ENCODE data around the gene SPEF1. TPM values are rescaled to one million over a fixed set of nuclear protein-coding genes. Genes with fewer than 3 reads are reported as not detected.

SPEF1 gene
- total RNA-seq, 4 donors from 2014 or later, result 0.26 to 1.3 (median 0.37) TPM; not detected in 1

DNA sequence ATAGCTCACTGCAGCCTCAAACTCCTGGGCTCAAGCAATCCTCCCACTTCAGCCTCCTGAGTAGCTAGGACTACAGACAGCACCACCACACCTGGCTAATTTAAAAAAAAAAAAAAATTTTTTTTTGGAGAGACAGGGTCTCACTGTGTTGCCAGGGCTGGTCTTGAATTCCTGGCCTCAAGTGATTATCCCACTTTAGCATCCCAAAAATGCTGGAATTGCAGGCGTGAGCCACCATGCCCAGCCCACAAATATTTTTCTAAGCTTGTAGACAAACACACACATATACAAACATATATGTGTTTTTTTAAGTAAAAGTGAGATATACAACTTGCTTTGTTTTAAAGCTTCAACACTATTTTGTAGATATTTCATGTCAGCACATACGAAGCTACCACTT, 38.0 kb downstream of the SPEF1 start:
- H3K4me1 ChIP-seq, result no peaks in the 10 kb centered on the region
- intact Hi-C loops (cut with DNase I; ENCODE audit: low total_unique reads), result no loop called here
- H3K27ac ChIP-seq, result no peak overlapping the region
- no peaks in the 10 kb centered on the region for H3K27me3 ChIP-seq
- no peaks in the 10 kb centered on the region for H3K9me3 ChIP-seq
- no peak for TF ChIP-seq POLR2A (IDR thresholded peaks at IDR 0.05)
- TF ChIP-seq, protein P1, sequence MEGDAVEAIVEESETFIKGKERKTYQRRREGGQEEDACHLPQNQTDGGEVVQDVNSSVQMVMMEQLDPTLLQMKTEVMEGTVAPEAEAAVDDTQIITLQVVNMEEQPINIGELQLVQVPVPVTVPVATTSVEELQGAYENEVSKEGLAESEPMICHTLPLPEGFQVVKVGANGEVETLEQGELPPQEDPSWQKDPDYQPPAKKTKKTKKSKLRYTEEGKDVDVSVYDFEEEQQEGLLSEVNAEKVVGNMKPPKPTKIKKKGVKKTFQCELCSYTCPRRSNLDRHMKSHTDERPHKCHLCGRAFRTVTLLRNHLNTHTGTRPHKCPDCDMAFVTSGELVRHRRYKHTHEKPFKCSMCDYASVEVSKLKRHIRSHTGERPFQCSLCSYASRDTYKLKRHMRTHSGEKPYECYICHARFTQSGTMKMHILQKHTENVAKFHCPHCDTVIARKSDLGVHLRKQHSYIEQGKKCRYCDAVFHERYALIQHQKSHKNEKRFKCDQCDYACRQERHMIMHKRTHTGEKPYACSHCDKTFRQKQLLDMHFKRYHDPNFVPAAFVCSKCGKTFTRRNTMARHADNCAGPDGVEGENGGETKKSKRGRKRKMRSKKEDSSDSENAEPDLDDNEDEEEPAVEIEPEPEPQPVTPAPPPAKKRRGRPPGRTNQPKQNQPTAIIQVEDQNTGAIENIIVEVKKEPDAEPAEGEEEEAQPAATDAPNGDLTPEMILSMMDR (IDR thresholded peaks at IDR 0.05), result no peak
- no peak for DNase-seq
- H3K4me3 ChIP-seq, result no peak overlapping the region
- H3K36me3 ChIP-seq, result no peaks in the 10 kb centered on the region

- Histone ChIP-seq H3K27ac (no peak overlapping the region), H3K4me1 (no peaks in the 10 kb centered on the region), H3K4me3 (no peak overlapping the region), H3K9me3 (no peaks in the 10 kb centered on the region), H3K27me3 (no peaks in the 10 kb centered on the region), H3K36me3 (no peaks in the 10 kb centered on the region)
- intact Hi-C loops (cut with DNase I; ENCODE audit: low total_unique reads), result no loop called here
- TF ChIP-seq POLR2A (IDR thresholded peaks at IDR 0.05), result no peak
- TF ChIP-seq, protein P1 (IDR thresholded peaks at IDR 0.05), result no peak
- DNase-seq, result no peak
Measured at GRCh38 chr20:3741836-3742458, 39.3 kb downstream of the SPEF1 start.

DNA sequence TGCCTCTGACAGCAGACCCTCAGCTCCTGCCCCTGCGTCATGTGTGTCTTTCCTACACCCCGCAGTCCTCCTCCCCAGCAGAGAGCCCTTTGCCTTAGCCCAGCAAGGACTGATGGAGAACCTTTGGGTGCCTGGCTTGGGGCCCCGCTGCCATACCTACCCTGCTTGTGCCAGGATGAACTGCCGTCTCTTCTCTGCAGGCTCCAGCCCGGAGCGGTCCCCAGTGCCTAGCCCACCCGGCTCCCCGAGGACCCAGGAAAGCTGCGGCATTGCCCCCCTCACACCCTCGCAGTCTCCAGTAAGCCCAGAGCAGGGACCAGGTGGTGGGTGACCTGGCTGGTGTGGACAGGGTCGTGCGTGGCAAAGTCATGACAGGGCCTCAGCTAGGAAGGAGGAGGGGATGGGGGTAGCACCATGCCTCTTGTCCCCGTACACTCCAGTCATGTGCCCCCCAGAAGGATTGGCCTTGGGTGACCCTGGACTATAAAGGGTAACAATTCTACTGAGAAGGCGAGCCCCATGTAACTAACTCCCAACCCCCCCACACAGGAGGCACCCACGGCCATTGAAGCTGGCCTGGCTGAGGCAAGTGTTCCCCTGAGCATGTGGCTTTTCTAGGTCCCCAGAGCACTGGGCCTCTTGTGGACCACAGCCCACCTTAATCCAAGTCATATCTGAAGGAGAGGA, 40.5 kb downstream of the SPEF1 start:
- no peak for DNase-seq
- intact Hi-C loops (cut with DNase I; ENCODE audit: low total_unique reads), result no loop called here
- Histone ChIP-seq H3K4me1 (no peaks in the 10 kb centered on the region), H3K4me3 (no peak overlapping the region), H3K27me3 (no peaks in the 10 kb centered on the region), H3K36me3 (no peaks in the 10 kb centered on the region), H3K27ac (peak overlapping the region; percentile 63 to 71), H3K9me3 (no peaks in the 10 kb centered on the region)
- TF ChIP-seq, protein P1 (IDR thresholded peaks at IDR 0.05), result no peak
- TF ChIP-seq POLR2A (IDR thresholded peaks at IDR 0.05), result no peak

- no peak for DNase-seq
- Histone ChIP-seq H3K36me3 (no peaks in the 10 kb centered on the region), H3K27me3 (no peaks in the 10 kb centered on the region), H3K4me1 (no peaks in the 10 kb centered on the region), H3K27ac (peak overlapping the region; percentile 63 to 71), H3K9me3 (no peaks in the 10 kb centered on the region), H3K4me3 (no peak overlapping the region)
- intact Hi-C loops (cut with DNase I; ENCODE audit: low total_unique reads), result no loop called here
- TF ChIP-seq POLR2A (IDR thresholded peaks at IDR 0.05), result no peak
- TF ChIP-seq, protein P1 (IDR thresholded peaks at IDR 0.05), result no peak
Measured at GRCh38 chr20:3739926-3740451, 41.3 kb downstream of the SPEF1 start.
